Activated naive CD4-positive, alpha-beta T cell treated with anti-CD3 and anti-CD28 coated beads, Interleukin-2, amount 10 ng/mL, durations not matched to agents 7 days and 5 days (primary cell): ENCODE data around the gene LIPA.
"Not testable (repeated sequence)": the region's sequence is repeated elsewhere in the genome, so short reads cannot be mapped to it uniquely, and the experiment has no call there.

Source experiments
- CTCF ChIA-PET: fragments of 350-600 bp; sonication (Branson Sonifier 250); formaldehyde crosslinking; loops from one replicate; lab custom pipeline; 2021; ENCODE audit warnings: antibody characterized with exemption; lab: Charles Lee
- DNase-seq: peaks from one replicate; pipeline ENCODE4 v3.0.0-alpha.2; 2020
- H3K27ac Mint-ChIP-seq: one replicate; pipeline ENCODE4 v1.8.0; 2021; ENCODE audit warnings: mild to moderate bottlenecking, moderate library complexity, mixed read lengths
- H3K27me3 Mint-ChIP-seq: one replicate; pipeline ENCODE4 v1.8.0; 2021; ENCODE audit warnings: mild to moderate bottlenecking, mixed read lengths
- H3K36me3 Mint-ChIP-seq: one replicate; pipeline ENCODE4 v1.8.0; 2021; ENCODE audit warnings: mixed read lengths
- H3K4me1 Mint-ChIP-seq: one replicate; pipeline ENCODE4 v1.8.0; 2021; ENCODE audit warnings: mixed read lengths
- H3K4me3 Mint-ChIP-seq: one replicate; pipeline ENCODE4 v1.8.0; 2021; ENCODE audit warnings: mild to moderate bottlenecking, moderate library complexity, mixed read lengths
- H3K9me3 Mint-ChIP-seq: one replicate; pipeline ENCODE4 v1.8.0; 2021; ENCODE audit warnings: mixed read lengths

The LIPA gene

DNA sequence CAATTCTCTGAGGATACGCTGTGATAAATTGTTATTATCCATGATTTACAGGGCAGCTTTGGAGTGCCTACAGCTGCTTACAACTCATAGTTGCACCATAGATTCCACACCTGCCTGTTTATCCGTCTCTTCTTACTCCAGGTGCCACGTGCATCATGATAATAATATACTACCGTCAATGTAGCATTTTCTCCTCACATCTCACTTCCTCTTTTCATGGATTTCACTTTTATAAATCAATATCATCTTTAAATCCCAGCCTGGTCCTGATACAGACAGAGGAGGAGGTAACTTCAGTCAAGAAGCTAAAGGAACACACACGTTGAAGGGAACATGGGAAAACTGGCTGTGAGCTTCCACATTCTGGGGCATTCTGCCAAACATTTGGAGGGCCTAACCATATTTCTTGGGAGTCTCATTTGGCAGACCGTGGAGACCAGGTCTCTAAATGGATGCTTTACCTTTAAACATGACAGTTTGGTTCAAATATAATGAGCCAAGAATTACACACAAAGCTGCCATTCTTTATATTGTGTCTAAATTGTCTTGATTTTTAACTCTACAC is 46.9 kb downstream of the LIPA start:
- CTCF ChIA-PET, result interaction anchor here (3.8 kb wide), 1 partner anchor 11 kb away, joined by 13 read pairs; no protein-coding TSS in a partner anchor
- no peaks in the 10 kb centered on the region for H3K9me3 Mint-ChIP-seq
- no peak overlapping the region for H3K4me3 Mint-ChIP-seq
- DNase-seq, result no peak
- peaks cover 48% of the 10 kb centered on the region for H3K27me3 Mint-ChIP-seq
- H3K27ac Mint-ChIP-seq, result no peak overlapping the region
- peaks cover 17% of the 10 kb centered on the region for H3K4me1 Mint-ChIP-seq
- H3K36me3 Mint-ChIP-seq, result no peaks in the 10 kb centered on the region

DNA sequence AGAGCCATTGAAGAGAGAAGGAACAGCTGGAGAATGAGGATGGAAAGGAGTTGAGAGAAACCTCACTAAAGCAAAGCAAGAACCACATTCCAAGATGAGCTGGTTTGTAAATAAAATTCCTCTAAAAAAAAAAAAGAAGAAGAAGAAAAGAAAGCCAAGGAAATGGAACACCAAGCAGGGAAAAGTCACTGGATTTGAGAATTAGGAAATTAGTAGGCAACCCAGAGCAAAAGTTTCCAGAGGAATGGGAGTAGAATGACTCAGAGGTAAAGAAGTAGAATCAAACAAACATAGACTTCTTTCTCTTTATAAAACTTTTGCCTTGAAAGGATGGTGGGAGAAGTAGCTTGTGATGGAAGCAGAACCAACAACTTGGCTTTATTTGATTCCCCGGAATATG is 48.3 kb downstream of the LIPA start:
- CTCF ChIA-PET, result interaction anchor here (0.6 kb wide), 1 partner anchor 58 kb away, joined by 3 read pairs; no protein-coding TSS in a partner anchor
- H3K27me3 Mint-ChIP-seq, result peaks cover 43% of the 10 kb centered on the region

DNA sequence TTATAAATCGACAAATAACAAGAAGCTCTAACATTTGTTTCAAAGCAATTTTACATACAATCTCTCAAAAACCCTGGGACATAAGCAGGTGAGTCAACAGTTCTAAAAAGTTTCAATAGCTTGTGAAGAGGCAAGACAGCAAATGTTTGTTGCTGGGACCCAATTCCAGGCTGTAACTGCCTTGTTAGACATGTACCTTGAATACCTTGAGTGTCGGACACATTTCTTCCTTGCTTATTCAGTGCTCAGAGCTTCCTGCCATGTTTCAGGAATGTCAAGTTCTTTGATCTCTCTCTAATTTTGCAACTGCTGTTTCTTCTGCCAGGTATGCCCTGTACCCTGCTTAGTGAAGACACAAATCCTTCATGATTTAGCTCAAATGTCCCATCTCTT is 49.5 kb downstream of the LIPA start:
- Mint-ChIP-seq H3K36me3 (no peaks in the 10 kb centered on the region), H3K27me3 (peaks cover 38% of the 10 kb centered on the region), H3K27ac (no peak overlapping the region), H3K4me3 (no peak overlapping the region), H3K4me1 (peaks cover 8% of the 10 kb centered on the region), H3K9me3 (no peaks in the 10 kb centered on the region)
- no peak for DNase-seq
- CTCF ChIA-PET, result interaction anchor here (1.3 kb wide), 1 partner anchor 267 kb away, joined by 6 read pairs; no protein-coding TSS in a partner anchor

More for the DNA sequence above, 48.3 kb downstream of the LIPA start:
- no peak overlapping the region for H3K27ac Mint-ChIP-seq
- H3K4me1 Mint-ChIP-seq, result peaks cover 16% of the 10 kb centered on the region
- H3K4me3 Mint-ChIP-seq, result no peak overlapping the region
- no peaks in the 10 kb centered on the region for H3K36me3 Mint-ChIP-seq
- H3K9me3 Mint-ChIP-seq, result no peaks in the 10 kb centered on the region
- no peak for DNase-seq

DNA sequence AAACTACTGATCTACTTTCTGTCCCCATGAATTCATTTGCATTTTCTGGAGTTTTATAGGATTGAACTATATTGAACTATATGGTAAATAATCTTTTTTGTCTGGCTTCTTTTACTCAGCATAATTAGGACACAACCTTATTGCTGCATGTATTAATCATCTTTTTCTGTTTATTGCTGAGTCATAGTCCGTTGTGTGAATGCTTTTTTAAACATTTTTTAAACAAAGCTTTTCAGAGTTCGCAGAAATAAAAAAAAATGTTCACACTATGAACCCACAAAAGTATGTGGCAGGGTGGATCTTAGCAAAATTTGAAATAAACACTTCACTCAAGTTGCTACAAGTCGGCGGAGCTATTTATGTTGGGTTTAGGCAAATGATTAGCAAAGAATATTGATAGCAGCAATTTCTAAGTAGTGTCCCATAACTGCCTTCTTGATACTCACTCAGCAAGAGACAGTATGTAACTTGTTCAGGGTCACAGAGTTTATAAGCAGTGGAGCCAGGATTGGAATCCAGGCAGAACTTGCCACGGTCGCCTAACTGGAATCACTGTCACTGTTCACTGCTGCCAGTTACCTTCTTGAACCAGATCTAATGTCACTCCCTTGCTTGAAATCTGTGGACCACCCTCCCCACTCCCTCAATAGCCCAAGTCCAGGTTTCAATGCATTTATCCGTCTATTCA is 50.1 kb downstream of the LIPA start:
- Mint-ChIP-seq H3K9me3 (no peaks in the 10 kb centered on the region), H3K27me3 (peaks cover 32% of the 10 kb centered on the region), H3K4me1 (peaks cover 3% of the 10 kb centered on the region), H3K36me3 (no peaks in the 10 kb centered on the region), H3K4me3 (no peak overlapping the region), H3K27ac (no peak overlapping the region)
- CTCF ChIA-PET, result interaction anchor here (0.7 to 1.3 kb wide), 2 partner anchors 17 to 267 kb away, joined by 3 to 6 read pairs; no protein-coding TSS in a partner anchor
- DNase-seq, result no peak

DNA sequence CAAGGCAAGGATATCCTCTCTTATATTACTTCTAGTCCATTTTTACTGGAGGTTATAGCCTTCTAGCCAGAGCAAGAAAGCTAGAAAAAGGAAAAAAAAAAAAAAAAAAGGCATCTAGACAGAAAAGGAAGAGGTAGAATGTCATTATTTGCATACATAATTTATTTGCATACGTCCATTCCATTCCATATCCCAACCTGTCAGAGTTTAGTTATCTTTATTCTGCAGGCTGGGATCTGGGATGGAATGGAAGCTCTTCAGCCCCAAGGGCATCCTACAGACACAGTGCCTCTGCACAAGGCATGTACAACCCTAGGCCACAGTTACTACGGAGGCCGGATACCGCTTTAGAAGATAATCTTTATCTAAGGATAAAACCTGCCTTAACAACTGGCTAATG is 54.1 kb downstream of the LIPA start:
- CTCF ChIA-PET, result interaction anchor here (1.1 kb wide), 1 partner anchor 10 kb away, joined by 4 read pairs; the partner anchor contains the start of gene CH25H
- Mint-ChIP-seq H3K4me1 (peaks cover 16% of the 10 kb centered on the region), H3K9me3 (no peaks in the 10 kb centered on the region), H3K27me3 (peaks cover 25% of the 10 kb centered on the region), H3K27ac (no peak overlapping the region), H3K36me3 (no peaks in the 10 kb centered on the region), H3K4me3 (no peak overlapping the region)
- no peak for DNase-seq

DNA sequence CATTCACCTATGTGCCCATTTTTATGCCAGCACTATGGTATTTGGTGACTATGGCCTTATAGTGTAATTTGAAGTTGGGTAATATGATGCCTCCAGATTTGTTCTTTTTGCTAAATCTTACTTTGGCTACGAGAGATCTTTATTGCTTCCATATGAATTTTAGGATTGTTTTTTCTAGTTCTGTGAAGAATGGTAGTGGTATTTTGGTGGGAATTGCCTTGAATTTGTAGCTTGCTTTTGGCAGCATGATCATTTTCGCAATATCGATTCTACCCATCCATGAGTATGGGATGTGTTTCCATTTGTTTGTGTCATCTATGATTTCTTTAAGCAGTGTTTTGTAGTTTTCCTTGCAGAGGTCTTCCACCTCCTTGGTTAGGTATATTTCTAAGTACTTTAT is 60.3 kb downstream of the LIPA start:
- H3K27ac Mint-ChIP-seq, H3K9me3 Mint-ChIP-seq, DNase-seq, H3K36me3 Mint-ChIP-seq, H3K4me3 Mint-ChIP-seq, CTCF ChIA-PET: not testable (repeated sequence)
- Mint-ChIP-seq H3K27me3 (peaks cover 13% of the 10 kb centered on the region), H3K4me1 (peaks cover 16% of the 10 kb centered on the region)

DNA sequence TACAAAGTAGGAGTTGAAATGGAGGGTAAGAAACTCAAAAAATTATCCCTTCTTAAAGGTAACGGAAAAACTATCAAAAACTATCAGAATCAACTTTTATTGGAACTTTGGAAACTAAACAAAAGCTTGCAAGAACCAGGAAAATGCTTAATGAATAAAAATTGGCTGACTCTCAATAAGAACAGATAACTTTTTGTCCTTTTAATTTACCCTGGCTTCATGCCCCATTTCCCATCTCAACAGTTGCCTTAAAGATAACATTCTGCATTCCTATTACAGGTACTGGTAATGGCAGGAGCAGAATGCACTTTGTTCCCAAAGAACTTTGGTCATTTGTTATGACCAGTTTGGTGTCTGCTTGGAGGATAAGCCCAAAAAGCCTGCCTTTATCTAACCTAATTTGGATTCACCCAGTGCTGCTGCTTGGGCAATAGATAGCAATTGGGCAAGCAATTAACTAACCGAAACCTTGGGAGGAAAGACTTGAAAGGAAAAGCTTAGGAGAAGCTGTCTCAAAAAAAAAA is 62.3 kb downstream of the LIPA start:
- H3K4me3 Mint-ChIP-seq, result no peak overlapping the region
- H3K36me3 Mint-ChIP-seq, result no peaks in the 10 kb centered on the region
- peaks cover 17% of the 10 kb centered on the region for H3K27me3 Mint-ChIP-seq
- CTCF ChIA-PET, result interaction anchor here (0.6 to 1.1 kb wide), 3 partner anchors 23 to 119 kb away, joined by 3 to 4 read pairs (median 3); no protein-coding TSS in a partner anchor
- H3K27ac Mint-ChIP-seq, result no peak overlapping the region
- H3K9me3 Mint-ChIP-seq, result no peaks in the 10 kb centered on the region
- H3K4me1 Mint-ChIP-seq, result peaks cover 16% of the 10 kb centered on the region
- DNase-seq, result no peak

DNA sequence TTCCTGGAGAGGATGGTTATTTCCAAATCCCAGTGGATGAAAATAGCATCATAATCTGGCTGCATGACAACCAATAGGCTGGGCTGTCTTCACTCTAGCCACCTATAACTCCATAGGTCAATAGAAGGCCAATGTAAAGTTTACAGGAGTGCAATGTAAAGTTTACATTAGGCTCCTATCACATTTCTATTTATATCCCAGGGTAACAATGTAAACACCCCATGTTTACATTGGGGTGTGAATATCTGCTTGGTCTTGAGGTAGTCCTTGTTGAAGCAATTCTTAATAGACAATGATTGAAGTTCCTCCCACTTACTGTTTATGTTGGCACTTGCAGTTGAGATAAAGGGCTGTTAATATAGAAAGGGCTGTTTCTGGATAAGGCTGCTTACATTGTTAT is 65.9 kb downstream of the LIPA start:
- no peak overlapping the region for H3K4me3 Mint-ChIP-seq
- no peaks in the 10 kb centered on the region for H3K9me3 Mint-ChIP-seq
- H3K27ac Mint-ChIP-seq, result no peak overlapping the region
- CTCF ChIA-PET, result no interaction called here
- no peaks in the 10 kb centered on the region for H3K4me1 Mint-ChIP-seq
- no peak for DNase-seq
- H3K27me3 Mint-ChIP-seq, result peaks cover 18% of the 10 kb centered on the region
- no peaks in the 10 kb centered on the region for H3K36me3 Mint-ChIP-seq

DNA sequence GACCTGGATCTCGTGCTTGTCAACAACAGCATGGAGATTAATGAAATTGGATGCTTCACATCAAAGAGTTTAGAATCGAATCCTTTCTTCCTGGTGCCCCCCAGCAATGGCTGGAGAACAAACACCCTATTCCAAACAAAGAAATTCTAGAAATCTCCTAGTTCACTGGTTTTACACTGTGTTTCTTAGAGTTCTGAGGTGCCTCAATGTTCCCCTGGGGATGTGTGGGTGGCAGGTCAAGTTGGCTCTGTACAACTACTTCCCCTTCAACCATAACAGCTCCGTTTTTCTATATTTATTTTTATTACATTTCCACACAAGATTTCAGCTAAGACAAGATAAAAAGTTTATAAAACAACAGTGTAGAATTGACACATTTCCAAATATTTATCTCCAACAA is 66.9 kb downstream of the LIPA start:
- no peak overlapping the region for H3K4me3 Mint-ChIP-seq
- H3K27me3 Mint-ChIP-seq, result peaks cover 18% of the 10 kb centered on the region
- no peak for DNase-seq
- CTCF ChIA-PET, result no interaction called here
- no peaks in the 10 kb centered on the region for H3K36me3 Mint-ChIP-seq
- H3K27ac Mint-ChIP-seq, result no peak overlapping the region
- H3K4me1 Mint-ChIP-seq, result no peaks in the 10 kb centered on the region
- no peaks in the 10 kb centered on the region for H3K9me3 Mint-ChIP-seq

DNA sequence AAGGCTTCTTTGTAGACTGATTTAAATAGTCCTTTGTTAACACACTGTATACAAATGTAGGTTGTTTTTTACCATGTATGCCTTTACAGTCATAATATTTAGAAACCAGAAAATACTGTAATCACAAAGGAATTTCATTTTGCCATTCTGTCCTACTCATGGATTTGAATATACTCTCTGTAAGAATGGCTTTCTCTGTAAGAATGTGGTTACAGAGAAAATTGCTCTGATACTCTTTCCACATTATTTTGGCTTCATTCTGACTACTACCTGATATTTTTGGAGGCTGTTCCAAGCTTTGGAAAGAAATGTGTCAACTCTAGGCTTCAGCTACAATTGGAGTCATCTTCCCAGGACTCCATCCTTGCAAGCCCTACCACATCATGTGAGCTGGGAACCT is 68.0 kb downstream of the LIPA start:
- no peak overlapping the region for H3K27ac Mint-ChIP-seq
- CTCF ChIA-PET, result no interaction called here

DNA sequence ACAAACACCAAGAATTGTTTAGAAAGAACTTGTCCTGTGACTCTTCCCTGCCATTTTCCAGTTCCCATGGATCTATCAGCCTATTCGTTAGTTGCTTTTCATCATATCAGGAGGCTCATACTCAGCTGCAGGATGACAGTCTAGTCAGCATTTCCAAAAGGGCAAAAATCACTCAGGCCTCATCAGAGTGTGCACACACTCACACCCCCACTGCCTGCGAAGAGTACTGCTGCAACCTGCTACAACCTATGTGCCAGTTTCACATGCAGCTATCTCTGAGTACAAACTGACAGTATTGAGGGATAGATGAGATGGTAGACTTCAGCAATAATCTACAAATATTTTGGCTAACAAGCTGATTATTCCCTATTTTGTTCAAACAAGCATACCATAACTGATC is 68.7 kb downstream of the LIPA start:
- Mint-ChIP-seq H3K27me3 (peaks cover 14% of the 10 kb centered on the region), H3K9me3 (no peaks in the 10 kb centered on the region), H3K27ac (no peak overlapping the region), H3K4me3 (no peak overlapping the region), H3K4me1 (no peaks in the 10 kb centered on the region), H3K36me3 (no peaks in the 10 kb centered on the region)
- DNase-seq, result no peak
- CTCF ChIA-PET, result no interaction called here

More for the DNA sequence above, 68.0 kb downstream of the LIPA start:
- H3K36me3 Mint-ChIP-seq, result no peaks in the 10 kb centered on the region
- no peaks in the 10 kb centered on the region for H3K4me1 Mint-ChIP-seq
- peaks cover 14% of the 10 kb centered on the region for H3K27me3 Mint-ChIP-seq
- no peak for DNase-seq
- H3K9me3 Mint-ChIP-seq, result no peaks in the 10 kb centered on the region
- H3K4me3 Mint-ChIP-seq, result no peak overlapping the region

DNA sequence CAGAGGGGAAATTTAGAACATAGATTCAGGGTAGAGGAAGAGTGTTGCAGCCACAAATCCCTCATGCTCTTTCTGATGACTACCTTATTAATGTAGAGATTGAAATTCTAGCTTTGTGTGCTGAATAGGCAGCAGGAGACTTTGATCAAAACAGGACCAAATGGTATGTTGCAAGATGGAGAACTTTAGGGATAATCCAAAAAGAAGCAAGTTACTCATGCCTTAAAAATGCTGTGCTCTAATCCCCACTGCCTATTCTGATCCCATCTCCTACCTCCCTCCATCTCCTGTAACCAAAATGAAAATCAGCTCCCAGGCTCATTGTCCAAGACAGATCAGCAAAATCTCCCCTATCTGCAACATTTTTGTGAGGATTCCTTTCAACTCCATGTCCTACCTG is 75.8 kb downstream of the LIPA start:
- no peak for DNase-seq
- H3K9me3 Mint-ChIP-seq, result no peaks in the 10 kb centered on the region
- no peak overlapping the region for H3K4me3 Mint-ChIP-seq
- no peaks in the 10 kb centered on the region for H3K4me1 Mint-ChIP-seq
- peaks cover 18% of the 10 kb centered on the region for H3K27me3 Mint-ChIP-seq
- H3K36me3 Mint-ChIP-seq, result no peaks in the 10 kb centered on the region
- H3K27ac Mint-ChIP-seq, result no peak overlapping the region
- CTCF ChIA-PET, result interaction anchor here (1.1 to 1.6 kb wide), 2 partner anchors 9 to 145 kb away, joined by 3 to 5 read pairs; no protein-coding TSS in a partner anchor

DNA sequence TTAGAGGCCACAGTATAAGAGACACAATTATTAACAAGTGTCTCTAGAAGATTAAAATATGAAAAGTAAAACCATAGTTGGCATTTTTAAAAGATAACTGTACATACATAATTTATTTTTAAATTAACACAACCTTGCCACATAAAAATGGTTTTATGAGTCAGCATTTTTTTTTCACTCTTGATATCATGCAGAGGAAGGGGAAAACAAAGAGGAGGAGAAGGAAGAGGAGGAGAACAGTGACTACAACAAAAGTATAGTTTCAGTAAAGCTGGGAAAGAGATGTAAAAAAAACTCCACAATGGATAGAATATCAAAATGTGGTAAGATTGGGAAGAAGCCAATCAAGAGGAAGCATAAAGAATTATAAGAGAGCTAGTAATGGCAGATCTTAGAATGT is 78.5 kb downstream of the LIPA start:
- no peaks in the 10 kb centered on the region for H3K4me1 Mint-ChIP-seq
- no peak overlapping the region for H3K4me3 Mint-ChIP-seq
- no peaks in the 10 kb centered on the region for H3K36me3 Mint-ChIP-seq
- H3K27ac Mint-ChIP-seq, result no peak overlapping the region
- H3K27me3 Mint-ChIP-seq, result peaks cover 27% of the 10 kb centered on the region
- no peaks in the 10 kb centered on the region for H3K9me3 Mint-ChIP-seq
- no peak for DNase-seq
- CTCF ChIA-PET, result no interaction called here

DNA sequence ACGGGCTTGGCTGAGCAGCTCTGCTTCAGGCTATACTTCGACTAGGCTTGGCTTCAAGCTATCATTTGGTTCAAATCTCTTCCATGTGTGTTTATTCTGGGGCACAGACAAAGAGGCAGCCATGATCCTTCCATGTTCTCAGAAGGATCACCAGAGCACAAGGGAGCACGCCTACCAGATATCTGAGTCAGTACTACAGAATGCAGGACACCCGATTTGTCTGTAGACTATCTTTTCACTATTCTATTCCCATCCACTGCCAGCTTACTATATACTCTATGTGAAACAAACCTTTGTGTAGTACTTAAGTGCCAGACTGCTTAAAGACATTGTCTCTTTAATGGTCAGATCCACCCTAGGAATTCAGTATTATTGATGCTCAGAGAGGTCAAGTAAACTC is 79.6 kb downstream of the LIPA start:
- H3K27me3 Mint-ChIP-seq, result peaks cover 30% of the 10 kb centered on the region
- no peak overlapping the region for H3K27ac Mint-ChIP-seq
- CTCF ChIA-PET, result no interaction called here
- no peaks in the 10 kb centered on the region for H3K9me3 Mint-ChIP-seq
- no peak overlapping the region for H3K4me3 Mint-ChIP-seq
- no peaks in the 10 kb centered on the region for H3K36me3 Mint-ChIP-seq
- DNase-seq, result no peak
- H3K4me1 Mint-ChIP-seq, result no peaks in the 10 kb centered on the region
